Heart left ventricle (tissue), 16 donors: ENCODE measurements around the gene SMAD7. TPM values are rescaled to one million over a fixed set of nuclear protein-coding genes. Genes with fewer than 3 reads are reported as not detected.

Source experiments
- ATAC-seq, 4 donors: fragments of 200-7000 bp; cut with Tn5 transposase; one replicate each; pipeline ENCODE4 v1.9.1; 2020 to 2022; ENCODE audit warnings: moderate library complexity in 4 of 4, mild to moderate bottlenecking in 3 of 4, moderate number of reproducible peaks in 1 of 4
- DNase-seq, 5 donors: peaks; one replicate each; pipeline ENCODE4 v3.0.0-alpha.2; 2020
- H3K27ac ChIP-seq, 12 donors: fragments of 200-600 bp; sonication (generic) in 4 of 12; one replicate each; pipeline versions ENCODE4 v1.5.0 to v1.8.0; 2016 to 2022; ENCODE audit warnings: mild to moderate bottlenecking in 2 of 12
- H3K27me3 ChIP-seq, 9 donors: fragments of 200-600 bp; sonication (generic) in 2 of 9; one replicate each; pipeline versions ENCODE4 v1.5.1 to v1.8.0; 2016 to 2022; ENCODE audit warnings: mild to moderate bottlenecking in 3 of 9
- H3K36me3 ChIP-seq, 9 donors: fragments of 200-600 bp; sonication (generic) in 2 of 9; one replicate each; pipeline versions ENCODE4 v1.5.0 to v1.8.0; 2018 to 2022; ENCODE audit warnings: mild to moderate bottlenecking in 2 of 9
- H3K4me1 ChIP-seq, 12 donors: fragments of 200-600 bp; sonication (generic) in 4 of 12; one replicate each; pipeline versions ENCODE4 v1.5.0 to v1.8.0; 2016 to 2022; ENCODE audit warnings: mild to moderate bottlenecking in 3 of 12
- H3K4me3 ChIP-seq, 12 donors: fragments of 200-600 bp; sonication (generic) in 4 of 12; one replicate each; pipeline versions ENCODE4 v1.5.0 to v1.8.0; 2017 to 2022; ENCODE audit warnings: mild to moderate bottlenecking in 9 of 12, moderate library complexity in 4 of 12
- H3K9me3 ChIP-seq, 12 donors: fragments of 200-600 bp; sonication (generic) in 4 of 12; one replicate each; pipeline versions ENCODE4 v1.5.0 to v1.8.0; 2016 to 2022; ENCODE audit warnings: mild to moderate bottlenecking in 1 of 12
- CTCF ChIP-seq, 12 donors: fragments of 200-600 bp; sonication (generic) in 4 of 12; IDR thresholded peaks; one replicate each; pipeline versions ENCODE4 v1.5.0 to v1.8.0; 2018 to 2022; ENCODE audit warnings: antibody characterized with exemption in 12 of 12, mild to moderate bottlenecking in 5 of 12
- POLR2A ChIP-seq, 2 donors: fragments of 450-650 bp; IDR thresholded peaks; one replicate each; pipeline ENCODE4 v1.6.1; 2017; ENCODE audit warnings: antibody characterized with exemption in 2 of 2, mild to moderate bottlenecking in 2 of 2, moderate library complexity in 2 of 2
- WGBS, 4 donors: extraction: QIAGEN DNeasy Blood & Tissue Kit in 2 of 4; methylation state at CpG; one replicate each; pipeline versions ENCODE4 v1.1.5 to v1.1.7; 2013 to 2018; 5-methylcytosine and 5-hydroxymethylcytosine counted together
- intact Hi-C, 10 donors: fragments of 100-400 bp; cut with DNase I; formaldehyde crosslinking; loops; one replicate each; pipeline versions ENCODE4 v1.11.1 to v1.14.2; 2022
- polyA plus RNA-seq, 2 donors: library from polyadenylated mRNA; stranded (reverse); fragments of 200-250 nt; gene quantifications; one replicate each; pipeline ENCODE4 v1.2.3, GENCODE V29; 2013
- total RNA-seq, 9 donors: library from RNA; depleted of rRNA in 2 of 9; stranded (reverse); fragments of >200 nt in 2 of 9; fragmentation: NEBNext Ultra II Directional in 3 of 9; extraction: Animal tissue kit (Norgen Biotek cat#: 25700) in 3 of 9; gene quantifications; one replicate each; pipeline versions ENCODE4 v1.1.0 to v1.2.4, GENCODE V29; 2016 to 2023
- donor health status: ischemic (EF 13 %, LVEDD 7.1; RV severe dilation, severe dysfunction).
- donor health status: healthy with polysubstance abuse.
- donor health status: DM: no; HTN: yes; CAD: no.
- donor health status: DM: no; HTN: no; CAD: no.
- donor health status: ischemic (EF 25% LVEDD 6.9; RV normal size, moderate dysfunction).
- donor health status: ischemic (EF 25% LVEDD 5.7; RV mildly dilated, moderate dysfunction).
- donor health status: healthy.
- donor health status: DM: yes; HTN: yes; CAD: no.
- donor health status: ischemic (EF 35%, LVEDD 5.7; RV mildly dilated, moderate dysfunction).
- donor health status: nonischemic (EF 11% LVEDD 7.7; RV severe dilation, severe dysfunction).
- donor health status: DM: yes; HTN: yes; CAD: no.
- donor health status: PGD.
- donor health status: ischemic (EF 29% LVEDD 5.4; RV normal size, mild dysfunction).
- donor health status: nonischemic (EF 23%, LVEDD 6.1; RV moderate dilation, normal function).

SMAD7 gene
- total and polyA plus RNA-seq, 11 donors = 9.1 to 32.0 (median 19.9) TPM

- Histone ChIP-seq H3K27me3 (no peaks in the 10 kb centered on the region), H3K9me3 (no peaks in the 10 kb centered on the region), H3K36me3 (peaks cover 0 to 22% (median 17%) of the 10 kb centered on the region in 9 donors), H3K4me1 (peaks cover 0 to 41% (median 6%) of the 10 kb centered on the region in 12 donors), H3K4me3 (no peak overlapping the region), H3K27ac (no peak overlapping the region)
- DNase-seq (no peak), ATAC-seq (no peak)
- intact Hi-C loops = no loop called here
- no peak for TF ChIP-seq CTCF (IDR thresholded peaks at IDR 0.05)
- 85 to 91% (median 86%) methylated on average over 10 of the region's 10 CpGs for WGBS, 4 donors
Measured at GRCh38 chr18:48915626-48916425, 34.9 kb downstream of the SMAD7 start.

GRCh38 chr18:48914581-48915251 is 36.0 kb downstream of the SMAD7 start:
- ATAC-seq = no peak
- peaks cover 0 to 41% (median 4%) of the 10 kb centered on the region in 12 donors for H3K4me1 ChIP-seq
- intact Hi-C loops = no loop called here
- 79 to 84% (median 81%) methylated on average over 9 to 12 of the region's 12 CpGs for WGBS, 4 donors
- H3K4me3 ChIP-seq = no peak overlapping the region
- H3K27me3 ChIP-seq = no peaks in the 10 kb centered on the region
- DNase-seq = no peak
- TF ChIP-seq POLR2A (IDR thresholded peaks at IDR 0.05) (no peak), CTCF (IDR thresholded peaks at IDR 0.05) (no peak)
- H3K27ac ChIP-seq = no peak overlapping the region
- H3K36me3 ChIP-seq = peaks cover 0 to 11% (median 6%) of the 10 kb centered on the region in 9 donors
- no peaks in the 10 kb centered on the region for H3K9me3 ChIP-seq

GRCh38 chr18:48913775-48914174 is 37.0 kb downstream of the SMAD7 start:
- H3K9me3 ChIP-seq = no peaks in the 10 kb centered on the region
- ATAC-seq = no peak
- H3K27me3 ChIP-seq = no peaks in the 10 kb centered on the region
- no peak overlapping the region for H3K4me3 ChIP-seq
- 72 to 95% (median 80%) methylated on average over 3 of the region's 3 CpGs for WGBS, 4 donors
- H3K4me1 ChIP-seq = peaks cover 0 to 37% (median under 1%) of the 10 kb centered on the region in 12 donors
- TF ChIP-seq CTCF (IDR thresholded peaks at IDR 0.05) (no peak), POLR2A (IDR thresholded peaks at IDR 0.05) (no peak)
- no peak for DNase-seq
- H3K27ac ChIP-seq = no peak overlapping the region
- intact Hi-C loops = no loop called here
- peaks cover 0 to 3% (median 0%) of the 10 kb centered on the region in 9 donors for H3K36me3 ChIP-seq

GRCh38 chr18:48913201-48913600 is 37.6 kb downstream of the SMAD7 start:
- Histone ChIP-seq H3K4me1 (peaks cover 0 to 31% (median 0%) of the 10 kb centered on the region in 12 donors), H3K9me3 (no peaks in the 10 kb centered on the region), H3K27ac (no peak overlapping the region), H3K36me3 (no peaks in the 10 kb centered on the region), H3K4me3 (no peak overlapping the region), H3K27me3 (no peaks in the 10 kb centered on the region)
- ATAC-seq (peak in 1 of 4 donors; percentile 31), DNase-seq (no peak)
- intact Hi-C loops = no loop called here
- WGBS, 4 donors = 85 to 93% (median 92%) methylated on average over 5 of the region's 5 CpGs
- TF ChIP-seq CTCF (IDR thresholded peaks at IDR 0.05) = peak in 5 of 12 donors; percentile 4 to 20 (median 7)
- no peak for TF ChIP-seq POLR2A (IDR thresholded peaks at IDR 0.05)
